Measurements from ENCODE around the gene INHA. TPM values are rescaled to one million over a fixed set of nuclear protein-coding genes. Genes with fewer than 3 reads are reported as not detected.

Gene INHA
- total RNA-seq, 1 experiment from 2014 or later, result not detected

DNA sequence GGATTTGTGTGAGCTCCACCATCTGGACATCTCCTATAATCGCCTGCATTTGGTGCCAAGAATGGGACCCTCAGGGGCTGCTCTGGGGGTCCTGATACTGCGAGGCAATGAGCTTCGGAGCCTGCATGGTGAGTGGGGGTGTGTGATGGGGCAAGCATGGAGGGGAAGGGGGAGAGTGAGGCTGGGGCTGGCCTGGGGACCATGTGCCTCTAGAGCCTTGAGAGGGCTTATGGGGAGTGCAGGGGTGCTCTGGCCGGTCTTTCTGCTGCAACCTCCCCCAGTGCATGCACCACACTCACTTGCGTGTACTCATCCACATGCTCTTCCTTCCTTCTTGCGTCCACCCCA is 33.5 kb downstream of the INHA start:
- TF ChIP-seq POLR2A (IDR thresholded peaks at IDR 0.05; ENCODE audit: borderline replicate concordance, extremely low read depth, insufficient read depth, insufficient read length), result no peak
- TF ChIP-seq CBX3 (IDR thresholded peaks at IDR 0.05; ENCODE audit: low read depth), result no peak
- TF ChIP-seq EZH2 (IDR thresholded peaks at IDR 0.05), result no peak
- TF ChIP-seq, protein P1, sequence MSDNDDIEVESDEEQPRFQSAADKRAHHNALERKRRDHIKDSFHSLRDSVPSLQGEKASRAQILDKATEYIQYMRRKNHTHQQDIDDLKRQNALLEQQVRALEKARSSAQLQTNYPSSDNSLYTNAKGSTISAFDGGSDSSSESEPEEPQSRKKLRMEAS (IDR thresholded peaks at IDR 0.05), result no peak
- TF ChIP-seq, protein P2, sequence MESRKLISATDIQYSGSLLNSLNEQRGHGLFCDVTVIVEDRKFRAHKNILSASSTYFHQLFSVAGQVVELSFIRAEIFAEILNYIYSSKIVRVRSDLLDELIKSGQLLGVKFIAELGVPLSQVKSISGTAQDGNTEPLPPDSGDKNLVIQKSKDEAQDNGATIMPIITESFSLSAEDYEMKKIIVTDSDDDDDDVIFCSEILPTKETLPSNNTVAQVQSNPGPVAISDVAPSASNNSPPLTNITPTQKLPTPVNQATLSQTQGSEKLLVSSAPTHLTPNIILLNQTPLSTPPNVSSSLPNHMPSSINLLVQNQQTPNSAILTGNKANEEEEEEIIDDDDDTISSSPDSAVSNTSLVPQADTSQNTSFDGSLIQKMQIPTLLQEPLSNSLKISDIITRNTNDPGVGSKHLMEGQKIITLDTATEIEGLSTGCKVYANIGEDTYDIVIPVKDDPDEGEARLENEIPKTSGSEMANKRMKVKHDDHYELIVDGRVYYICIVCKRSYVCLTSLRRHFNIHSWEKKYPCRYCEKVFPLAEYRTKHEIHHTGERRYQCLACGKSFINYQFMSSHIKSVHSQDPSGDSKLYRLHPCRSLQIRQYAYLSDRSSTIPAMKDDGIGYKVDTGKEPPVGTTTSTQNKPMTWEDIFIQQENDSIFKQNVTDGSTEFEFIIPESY (IDR thresholded peaks at IDR 0.05; ENCODE audit: extremely low read depth, insufficient replicate concordance, low read length), result no peak
- no peak for TF ChIP-seq EZH2phosphoT487 (IDR thresholded peaks at IDR 0.05; ENCODE audit: borderline replicate concordance)
- TF ChIP-seq, protein P3, sequence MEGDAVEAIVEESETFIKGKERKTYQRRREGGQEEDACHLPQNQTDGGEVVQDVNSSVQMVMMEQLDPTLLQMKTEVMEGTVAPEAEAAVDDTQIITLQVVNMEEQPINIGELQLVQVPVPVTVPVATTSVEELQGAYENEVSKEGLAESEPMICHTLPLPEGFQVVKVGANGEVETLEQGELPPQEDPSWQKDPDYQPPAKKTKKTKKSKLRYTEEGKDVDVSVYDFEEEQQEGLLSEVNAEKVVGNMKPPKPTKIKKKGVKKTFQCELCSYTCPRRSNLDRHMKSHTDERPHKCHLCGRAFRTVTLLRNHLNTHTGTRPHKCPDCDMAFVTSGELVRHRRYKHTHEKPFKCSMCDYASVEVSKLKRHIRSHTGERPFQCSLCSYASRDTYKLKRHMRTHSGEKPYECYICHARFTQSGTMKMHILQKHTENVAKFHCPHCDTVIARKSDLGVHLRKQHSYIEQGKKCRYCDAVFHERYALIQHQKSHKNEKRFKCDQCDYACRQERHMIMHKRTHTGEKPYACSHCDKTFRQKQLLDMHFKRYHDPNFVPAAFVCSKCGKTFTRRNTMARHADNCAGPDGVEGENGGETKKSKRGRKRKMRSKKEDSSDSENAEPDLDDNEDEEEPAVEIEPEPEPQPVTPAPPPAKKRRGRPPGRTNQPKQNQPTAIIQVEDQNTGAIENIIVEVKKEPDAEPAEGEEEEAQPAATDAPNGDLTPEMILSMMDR (IDR thresholded peaks at IDR 0.05 in 2 of 3, conservative IDR thresholded peaks at IDR 0.05 in 1 of 3; ENCODE audit: borderline replicate concordance in 1 of 3, insufficient read depth in 1 of 3, low read depth in 2 of 3, low read length in 2 of 3), result no peak
- no peak for TF ChIP-seq ZNF274 (IDR thresholded peaks at IDR 0.05; ENCODE audit: low read depth, low read length)
- TF ChIP-seq SP1 (IDR thresholded peaks at IDR 0.05; ENCODE audit: low read depth), result no peak
- TF ChIP-seq, protein P4, sequence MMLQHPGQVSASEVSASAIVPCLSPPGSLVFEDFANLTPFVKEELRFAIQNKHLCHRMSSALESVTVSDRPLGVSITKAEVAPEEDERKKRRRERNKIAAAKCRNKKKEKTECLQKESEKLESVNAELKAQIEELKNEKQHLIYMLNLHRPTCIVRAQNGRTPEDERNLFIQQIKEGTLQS (IDR thresholded peaks at IDR 0.05), result no peak
- no peak for TF ChIP-seq FOSL1 (IDR thresholded peaks at IDR 0.05; ENCODE audit: low read depth)
- TF ChIP-seq POLR2AphosphoS5 (IDR thresholded peaks at IDR 0.05; ENCODE audit: low read depth, low read length), result no peak
- TF ChIP-seq TCF7L2 (IDR thresholded peaks at IDR 0.05; ENCODE audit: borderline replicate concordance, extremely low read depth, insufficient read depth, insufficient read length), result no peak
- POLR2A ChIA-PET, result no interaction called here
- H3K4me1 ChIP-seq (ENCODE audit: control insufficient read depth in 1 of 2, insufficient read depth in 2 of 2, low read length in 2 of 2), result no peaks in the 10 kb centered on the region
- H3K9me2 ChIP-seq (ENCODE audit: insufficient read depth), result no peaks in the 10 kb centered on the region
- CTCF ChIA-PET, result no interaction called here
- no peak overlapping the region for H2AFZ ChIP-seq (ENCODE audit: low read depth, low read length, poor library complexity, severe bottlenecking)
- ATAC-seq (no peak), DNase-seq (ENCODE audit: low read depth, low spot score) (no peak)
- RAD21 ChIA-PET (ENCODE audit: low non-redundant PET in 1 of 2, low total read pairs in 2 of 2, uncharacterized antibody in 2 of 2, unreplicated experiment in 2 of 2), result no interaction called here
- no peak overlapping the region for H3K27ac ChIP-seq (ENCODE audit: low read depth, low read length)
- intact Hi-C loops (cut with micrococcal nuclease), result no loop called here
- H4K20me1 ChIP-seq (ENCODE audit: insufficient read depth), result no peaks in the 10 kb centered on the region
- no peaks in the 10 kb centered on the region for H3K27me3 ChIP-seq (ENCODE audit: insufficient read depth, low read length)
- H3K9me3 ChIP-seq (ENCODE audit: control insufficient read depth in 1 of 2, insufficient read depth in 1 of 2, low read depth in 1 of 2, low read length in 2 of 2), result no peaks in the 10 kb centered on the region
- no peak overlapping the region for H3K4me3 ChIP-seq (replicated peaks in 1 of 2; ENCODE audit: low read depth in 1 of 2, low read length in 2 of 2)
- H3K79me2 ChIP-seq (ENCODE audit: insufficient read depth, low read length), result no peaks in the 10 kb centered on the region
- no peak overlapping the region for H3K4me2 ChIP-seq (ENCODE audit: low read length)
- no TSS peak for BruUV-seq (replicated peaks)
- H3K9ac ChIP-seq (ENCODE audit: low read length), result no peak overlapping the region
- H3K36me3 ChIP-seq (ENCODE audit: control insufficient read depth in 1 of 2, insufficient read depth in 2 of 2, low read length in 2 of 2), result peaks cover 3 to 10% of the 10 kb centered on the region in 2 experiments; a peak in 3 of 4 replicates

Data from HCT116 (cell line).